Measurements from ENCODE around the gene AMOTL2. TPM values are rescaled to one million over a fixed set of nuclear protein-coding genes. Genes with fewer than 3 reads are reported as not detected.

The AMOTL2 gene
- total RNA-seq, 1 donor, result 65.0 TPM

GRCh38 chr3:134368751-134369105 lies 5.5 kb downstream of the AMOTL2 start:
- H3K4me3 ChIP-seq (ENCODE audit: low read depth, low read length), result no peak overlapping the region
- TF ChIP-seq CTCF (IDR thresholded peaks at IDR 0.05; ENCODE audit: insufficient read depth, low read length), result no peak
- DNase-seq (ENCODE audit: low read depth), result no peak

GRCh38 chr3:134367869-134368750 lies 6.1 kb downstream of the AMOTL2 start:
- no peak overlapping the region for H3K4me3 ChIP-seq (ENCODE audit: low read depth, low read length)
- TF ChIP-seq CTCF (IDR thresholded peaks at IDR 0.05; ENCODE audit: insufficient read depth, low read length), result no peak
- peak; percentile 30 for DNase-seq (ENCODE audit: low read depth)

GRCh38 chr3:134366928-134367811 lies 7.1 kb downstream of the AMOTL2 start:
- no peak for TF ChIP-seq CTCF (IDR thresholded peaks at IDR 0.05; ENCODE audit: insufficient read depth, low read length)
- no peak overlapping the region for H3K4me3 ChIP-seq (ENCODE audit: low read depth, low read length)
- DNase-seq (ENCODE audit: low read depth), result peak; percentile 53

- no peak for TF ChIP-seq CTCF (IDR thresholded peaks at IDR 0.05; ENCODE audit: insufficient read depth, low read length)
- H3K4me3 ChIP-seq (ENCODE audit: low read depth, low read length), result no peak overlapping the region
- DNase-seq (ENCODE audit: low read depth), result peak; percentile 38
Observed at GRCh38 chr3:134366221-134366927, 7.9 kb downstream of the AMOTL2 start.

- H3K4me3 ChIP-seq (ENCODE audit: low read depth, low read length), result no peak overlapping the region
- TF ChIP-seq CTCF (IDR thresholded peaks at IDR 0.05; ENCODE audit: insufficient read depth, low read length), result no peak
- DNase-seq (ENCODE audit: low read depth), result no peak
Observed at GRCh38 chr3:134365766-134366065, 8.5 kb downstream of the AMOTL2 start.

GRCh38 chr3:134364936-134365765 lies 9.1 kb downstream of the AMOTL2 start:
- H3K4me3 ChIP-seq (ENCODE audit: low read depth, low read length), result no peak overlapping the region
- no peak for TF ChIP-seq CTCF (IDR thresholded peaks at IDR 0.05; ENCODE audit: insufficient read depth, low read length)
- DNase-seq (ENCODE audit: low read depth), result peak; percentile 46
